Upper lobe of left lung (tissue), 4 donors: ENCODE measurements around the gene SEMA6D.

Experiments used
- EP300 ChIP-seq, 4 donors: sonication (generic); formaldehyde crosslinking; IDR thresholded peaks; one replicate each; pipeline ENCODE4 v1.5.1; 2017; ENCODE audit warnings: antibody characterized with exemption in 4 of 4, control low read depth in 2 of 4
- POLR2A ChIP-seq, 4 donors: fragments of 450-650 bp; IDR thresholded peaks; one replicate each; pipeline ENCODE4 v1.5.1; 2016 to 2017; ENCODE audit warnings: antibody characterized with exemption in 4 of 4, mild to moderate bottlenecking in 2 of 4
- POLR2AphosphoS5 ChIP-seq, 2 donors: sonication (generic); formaldehyde crosslinking; IDR thresholded peaks; one replicate each; pipeline ENCODE4 v1.5.1; 2017; ENCODE audit warnings: antibody characterized with exemption in 2 of 2
- TF ChIP-seq, protein P1 (sequence below), 6 experiments: fragments of 450-650 bp in 4 of 6; fragments of 200-600 bp in 2 of 6; sonication (generic) in 2 of 6; IDR thresholded peaks; one replicate each; pipeline ENCODE4 v1.5.1; 2016 to 2019; ENCODE audit warnings: antibody characterized with exemption in 6 of 6

DNA sequence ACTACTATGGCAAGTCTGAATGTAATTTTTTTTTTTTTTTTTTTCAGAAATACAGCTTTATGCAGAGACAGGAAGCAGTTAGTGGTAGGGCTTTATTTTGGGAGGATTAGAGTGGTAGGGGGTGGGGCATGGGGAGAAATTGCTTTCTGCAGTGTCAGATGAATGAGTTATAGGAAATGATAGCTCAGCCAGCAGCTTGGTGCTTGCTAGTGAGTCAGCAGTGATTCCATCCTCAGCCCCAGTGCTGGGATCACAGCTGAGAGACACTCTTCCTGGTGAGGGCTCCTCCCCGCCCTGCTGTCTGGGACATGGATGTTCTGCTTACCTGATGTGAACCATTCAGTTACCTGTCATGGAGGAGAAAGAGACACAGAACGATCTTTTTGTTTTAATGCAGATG, 39.6 kb downstream of the SEMA6D start:
- TF ChIP-seq, protein P1, sequence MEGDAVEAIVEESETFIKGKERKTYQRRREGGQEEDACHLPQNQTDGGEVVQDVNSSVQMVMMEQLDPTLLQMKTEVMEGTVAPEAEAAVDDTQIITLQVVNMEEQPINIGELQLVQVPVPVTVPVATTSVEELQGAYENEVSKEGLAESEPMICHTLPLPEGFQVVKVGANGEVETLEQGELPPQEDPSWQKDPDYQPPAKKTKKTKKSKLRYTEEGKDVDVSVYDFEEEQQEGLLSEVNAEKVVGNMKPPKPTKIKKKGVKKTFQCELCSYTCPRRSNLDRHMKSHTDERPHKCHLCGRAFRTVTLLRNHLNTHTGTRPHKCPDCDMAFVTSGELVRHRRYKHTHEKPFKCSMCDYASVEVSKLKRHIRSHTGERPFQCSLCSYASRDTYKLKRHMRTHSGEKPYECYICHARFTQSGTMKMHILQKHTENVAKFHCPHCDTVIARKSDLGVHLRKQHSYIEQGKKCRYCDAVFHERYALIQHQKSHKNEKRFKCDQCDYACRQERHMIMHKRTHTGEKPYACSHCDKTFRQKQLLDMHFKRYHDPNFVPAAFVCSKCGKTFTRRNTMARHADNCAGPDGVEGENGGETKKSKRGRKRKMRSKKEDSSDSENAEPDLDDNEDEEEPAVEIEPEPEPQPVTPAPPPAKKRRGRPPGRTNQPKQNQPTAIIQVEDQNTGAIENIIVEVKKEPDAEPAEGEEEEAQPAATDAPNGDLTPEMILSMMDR (IDR thresholded peaks at IDR 0.05): no peak
- no peak for TF ChIP-seq POLR2A (IDR thresholded peaks at IDR 0.05)
- no peak for TF ChIP-seq POLR2AphosphoS5 (IDR thresholded peaks at IDR 0.05)
- TF ChIP-seq EP300 (IDR thresholded peaks at IDR 0.05): no peak
